ENCODE results near the gene SON.

Gene SON

GRCh38 chr21:33544451-33545195, 1.8 kb downstream of the SON start:
- DNase-seq, result no peak

- no peak for DNase-seq
Observed at GRCh38 chr21:33546086-33546485, 3.2 kb downstream of the SON start.

GRCh38 chr21:33549848-33550771, 7.3 kb downstream of the SON start:
- DNase-seq, result no peak

GRCh38 chr21:33550772-33551660, 8.2 kb downstream of the SON start:
- no peak for DNase-seq

GRCh38 chr21:33551664-33552063, 8.8 kb downstream of the SON start:
- no peak for DNase-seq

GRCh38 chr21:33552093-33552998, 9.5 kb downstream of the SON start:
- no peak for DNase-seq

GRCh38 chr21:33552999-33553598, 10.3 kb downstream of the SON start:
- DNase-seq, result no peak

- DNase-seq, result no peak
Observed at GRCh38 chr21:33554236-33554981, 11.6 kb downstream of the SON start.

GRCh38 chr21:33554982-33555344, 12.1 kb downstream of the SON start:
- DNase-seq, result no peak

GRCh38 chr21:33557447-33557846, 14.6 kb downstream of the SON start:
- no peak for DNase-seq

- no peak for DNase-seq
Observed at GRCh38 chr21:33558777-33559421, 16.1 kb downstream of the SON start.

GRCh38 chr21:33559813-33560212, 17.0 kb downstream of the SON start:
- no peak for DNase-seq

GRCh38 chr21:33560965-33561364, 18.1 kb downstream of the SON start:
- DNase-seq, result no peak

GRCh38 chr21:33561373-33561772, 18.5 kb downstream of the SON start:
- DNase-seq, result no peak

GRCh38 chr21:33562389-33562788, 19.6 kb downstream of the SON start:
- no peak for DNase-seq

- no peak for DNase-seq
Observed at GRCh38 chr21:33566514-33566913, 23.7 kb downstream of the SON start.

GRCh38 chr21:33567914-33568313, 25.1 kb downstream of the SON start:
- no peak for DNase-seq

- no peak for DNase-seq
Observed at GRCh38 chr21:33568448-33568847, 25.6 kb downstream of the SON start.

- DNase-seq, result no peak
Observed at GRCh38 chr21:33569991-33570390, 27.2 kb downstream of the SON start.

- DNase-seq, result no peak
Observed at GRCh38 chr21:33572350-33572749, 29.5 kb downstream of the SON start.
